ENCODE data around the gene FGFBP2. TPM values are rescaled to one million over a fixed set of nuclear protein-coding genes. Genes with fewer than 3 reads are reported as not detected.

The FGFBP2 gene
- polyA plus RNA-seq, 4 donors, result 3.8 TPM; not detected in 3

DNA sequence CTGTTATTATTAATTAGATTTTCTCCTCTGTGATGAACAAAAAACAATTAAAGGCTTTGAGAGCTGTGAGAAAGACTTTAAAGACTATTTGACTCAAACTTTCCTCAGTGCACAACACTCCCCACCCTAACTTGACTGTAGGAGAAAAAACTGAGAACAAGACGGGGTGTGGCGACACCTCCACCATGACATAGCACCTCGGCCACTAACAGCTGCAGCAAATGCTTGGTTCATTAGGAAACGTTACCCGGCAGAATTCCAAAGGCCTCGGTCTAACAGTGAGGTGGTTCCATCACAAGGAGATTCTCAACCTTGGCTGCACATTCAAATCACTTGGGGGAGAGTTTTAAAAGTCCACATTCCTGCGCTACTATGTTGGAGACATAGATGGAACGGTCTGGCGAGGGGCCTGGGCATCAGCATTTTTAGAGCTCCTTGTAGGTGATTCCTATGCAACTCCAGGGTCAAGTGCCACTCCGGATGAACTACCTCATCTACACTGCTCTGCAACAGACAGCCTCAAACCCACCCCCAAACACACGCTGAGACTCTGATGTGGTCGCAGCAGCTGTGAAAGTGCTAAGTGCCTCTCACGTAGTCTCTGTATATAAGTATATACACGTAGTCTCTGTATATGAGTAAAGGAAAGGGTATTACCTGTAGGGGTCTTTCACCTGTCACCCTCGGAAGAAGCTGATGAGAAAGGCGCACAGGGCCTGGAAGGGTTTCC, 1.0 kb downstream of the FGFBP2 start:
- 76 to 80% (median 77%) methylated on average over 16 of the region's 16 CpGs for WGBS, 3 donors
- Histone ChIP-seq H3K4me1 (ENCODE audit: control insufficient read depth in 3 of 3, insufficient read depth in 2 of 3, low read depth in 1 of 3, low read length in 2 of 3) (no peaks in the 10 kb centered on the region), H3K27me3 (ENCODE audit: control insufficient read depth in 3 of 3, insufficient read depth in 3 of 3, low read length in 3 of 3) (no peaks in the 10 kb centered on the region), H3K9me3 (ENCODE audit: control insufficient read depth in 2 of 2, insufficient read depth in 1 of 2, low read depth in 1 of 2, low read length in 1 of 2) (peaks cover 0 to 10% of the 10 kb centered on the region in 2 donors), H3K27ac (ENCODE audit: low read depth in 1 of 3, low read length in 2 of 3) (no peak overlapping the region), H3K4me3 (ENCODE audit: low read depth in 1 of 3, low read length in 3 of 3) (no peak overlapping the region), H3K36me3 (ENCODE audit: control insufficient read depth in 3 of 3, insufficient read depth in 2 of 3, low read depth in 1 of 3, low read length in 3 of 3) (no peaks in the 10 kb centered on the region)
- DNase-seq (no peak), FAIRE-seq (no peak)

- 81 to 86% (median 85%) methylated on average over 2 of the region's 2 CpGs for WGBS, 3 donors
- no peaks in the 10 kb centered on the region for H3K36me3 ChIP-seq (ENCODE audit: control insufficient read depth in 3 of 3, insufficient read depth in 2 of 3, low read depth in 1 of 3, low read length in 3 of 3)
Measured at GRCh38 chr4:15958562-15958961, 4.4 kb downstream of the FGFBP2 start.

DNA sequence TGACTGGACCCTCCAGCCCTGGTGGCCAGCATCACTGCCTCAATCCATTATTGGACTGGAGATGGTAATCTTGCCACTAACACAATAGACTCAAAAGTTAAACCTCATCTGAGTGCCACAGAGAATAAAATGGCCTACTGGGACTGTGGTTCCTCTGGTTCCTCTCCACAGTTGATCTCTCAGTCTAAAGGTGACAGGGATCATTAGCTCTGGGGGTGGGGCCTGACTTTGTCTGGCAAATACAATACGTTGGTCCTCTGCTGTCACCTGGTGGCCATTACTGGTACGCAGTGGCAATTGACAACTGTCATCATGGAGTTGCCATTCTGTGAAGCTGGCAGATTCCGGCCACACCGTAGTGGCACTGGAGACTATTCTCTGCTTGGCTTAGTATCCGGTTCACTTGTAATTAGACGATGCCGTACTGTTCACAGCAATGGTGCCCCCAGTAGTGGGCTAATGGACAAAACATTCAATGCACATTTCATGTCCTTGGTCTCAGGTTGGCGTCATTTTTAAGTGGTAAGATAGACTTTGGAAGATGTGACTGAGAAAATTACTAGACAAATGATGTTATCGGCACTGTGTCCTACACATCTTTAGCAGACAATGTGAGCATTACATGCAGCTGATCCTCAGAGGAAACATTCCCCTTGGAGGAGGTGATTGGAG, 6.7 kb downstream of the FGFBP2 start:
- Histone ChIP-seq H3K27ac (ENCODE audit: low read depth in 1 of 3, low read length in 2 of 3) (no peak overlapping the region), H3K4me3 (ENCODE audit: low read depth in 1 of 3, low read length in 3 of 3) (no peak overlapping the region), H3K9me3 (ENCODE audit: control insufficient read depth in 2 of 2, insufficient read depth in 1 of 2, low read depth in 1 of 2, low read length in 1 of 2) (peaks cover 0 to 16% of the 10 kb centered on the region in 2 donors), H3K4me1 (ENCODE audit: control insufficient read depth in 3 of 3, insufficient read depth in 2 of 3, low read depth in 1 of 3, low read length in 2 of 3) (no peaks in the 10 kb centered on the region), H3K27me3 (ENCODE audit: control insufficient read depth in 3 of 3, insufficient read depth in 3 of 3, low read length in 3 of 3) (no peaks in the 10 kb centered on the region), H3K36me3 (ENCODE audit: control insufficient read depth in 3 of 3, insufficient read depth in 2 of 3, low read depth in 1 of 3, low read length in 3 of 3) (no peaks in the 10 kb centered on the region)
- FAIRE-seq (no peak), DNase-seq (peak; percentile 73 to 92)
- 36 to 54% (median 40%) methylated on average over 9 of the region's 9 CpGs for WGBS, 3 donors

More at GRCh38 chr4:15958562-15958961, 4.4 kb downstream of the FGFBP2 start:
- no peak overlapping the region for H3K27ac ChIP-seq (ENCODE audit: low read depth in 1 of 3, low read length in 2 of 3)
- no peaks in the 10 kb centered on the region for H3K4me1 ChIP-seq (ENCODE audit: control insufficient read depth in 3 of 3, insufficient read depth in 2 of 3, low read depth in 1 of 3, low read length in 2 of 3)
- peaks cover 0 to 15% of the 10 kb centered on the region in 2 donors for H3K9me3 ChIP-seq (ENCODE audit: control insufficient read depth in 2 of 2, insufficient read depth in 1 of 2, low read depth in 1 of 2, low read length in 1 of 2)
- no peak for DNase-seq
- H3K4me3 ChIP-seq (ENCODE audit: low read depth in 1 of 3, low read length in 3 of 3), result no peak overlapping the region
- FAIRE-seq, result no peak
- no peaks in the 10 kb centered on the region for H3K27me3 ChIP-seq (ENCODE audit: control insufficient read depth in 3 of 3, insufficient read depth in 3 of 3, low read length in 3 of 3)

GRCh38 chr4:15955670-15956069, 7.3 kb downstream of the FGFBP2 start:
- whole genome bisulfite sequencing, 3 donors, result 87 to 93% (median 91%) methylated on average over 3 of the region's 3 CpGs
- DNase-seq (no peak), FAIRE-seq (no peak)
- no peak overlapping the region for H3K27ac ChIP-seq (ENCODE audit: low read depth in 1 of 3, low read length in 2 of 3)
- peaks cover 0 to 16% of the 10 kb centered on the region in 2 donors for H3K9me3 ChIP-seq (ENCODE audit: control insufficient read depth in 2 of 2, insufficient read depth in 1 of 2, low read depth in 1 of 2, low read length in 1 of 2)
- no peak overlapping the region for H3K4me3 ChIP-seq (ENCODE audit: low read depth in 1 of 3, low read length in 3 of 3)
- no peaks in the 10 kb centered on the region for H3K4me1 ChIP-seq (ENCODE audit: control insufficient read depth in 3 of 3, insufficient read depth in 2 of 3, low read depth in 1 of 3, low read length in 2 of 3)
- no peaks in the 10 kb centered on the region for H3K27me3 ChIP-seq (ENCODE audit: control insufficient read depth in 3 of 3, insufficient read depth in 3 of 3, low read length in 3 of 3)
- H3K36me3 ChIP-seq (ENCODE audit: control insufficient read depth in 3 of 3, insufficient read depth in 2 of 3, low read depth in 1 of 3, low read length in 3 of 3), result no peaks in the 10 kb centered on the region

DNA sequence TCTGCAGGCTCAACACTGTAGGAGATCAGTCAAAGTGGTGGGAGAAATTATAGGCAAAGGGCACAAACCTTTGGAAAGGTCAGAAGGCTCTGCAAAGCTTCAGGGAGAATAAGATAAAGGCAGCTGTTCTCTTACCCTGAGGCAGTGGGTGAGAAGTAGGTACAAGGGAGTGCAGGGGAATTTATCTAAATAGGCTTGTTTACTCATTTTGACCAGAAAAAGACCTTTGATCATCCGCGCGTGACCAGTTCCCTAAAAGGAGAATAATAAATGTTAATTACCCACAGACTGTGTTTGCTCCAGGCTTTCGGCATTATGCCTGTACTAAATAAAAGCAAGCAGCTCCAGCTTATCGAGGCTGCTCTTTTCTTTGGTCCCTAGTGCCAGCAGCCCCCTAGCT, 9.3 kb downstream of the FGFBP2 start:
- 16 to 62% (median 50%) methylated on average over 5 of the region's 5 CpGs for WGBS, 3 donors
- Histone ChIP-seq H3K4me3 (ENCODE audit: low read depth in 1 of 3, low read length in 3 of 3) (no peak overlapping the region), H3K27ac (ENCODE audit: low read depth in 1 of 3, low read length in 2 of 3) (no peak overlapping the region), H3K9me3 (ENCODE audit: control insufficient read depth in 2 of 2, insufficient read depth in 1 of 2, low read depth in 1 of 2, low read length in 1 of 2) (peaks cover 0 to 16% of the 10 kb centered on the region in 2 donors), H3K4me1 (ENCODE audit: control insufficient read depth in 3 of 3, insufficient read depth in 2 of 3, low read depth in 1 of 3, low read length in 2 of 3) (no peaks in the 10 kb centered on the region), H3K27me3 (ENCODE audit: control insufficient read depth in 3 of 3, insufficient read depth in 3 of 3, low read length in 3 of 3) (no peaks in the 10 kb centered on the region), H3K36me3 (ENCODE audit: control insufficient read depth in 3 of 3, insufficient read depth in 2 of 3, low read depth in 1 of 3, low read length in 3 of 3) (no peaks in the 10 kb centered on the region)
- FAIRE-seq (no peak), DNase-seq (no peak)

- Histone ChIP-seq H3K4me1 (ENCODE audit: control insufficient read depth in 3 of 3, insufficient read depth in 2 of 3, low read depth in 1 of 3, low read length in 2 of 3) (no peaks in the 10 kb centered on the region), H3K9me3 (ENCODE audit: control insufficient read depth in 2 of 2, insufficient read depth in 1 of 2, low read depth in 1 of 2, low read length in 1 of 2) (peaks cover 0 to 16% of the 10 kb centered on the region in 2 donors), H3K27ac (ENCODE audit: low read depth in 1 of 3, low read length in 2 of 3) (no peak overlapping the region), H3K36me3 (ENCODE audit: control insufficient read depth in 3 of 3, insufficient read depth in 2 of 3, low read depth in 1 of 3, low read length in 3 of 3) (no peaks in the 10 kb centered on the region), H3K27me3 (ENCODE audit: control insufficient read depth in 3 of 3, insufficient read depth in 3 of 3, low read length in 3 of 3) (no peaks in the 10 kb centered on the region), H3K4me3 (ENCODE audit: low read depth in 1 of 3, low read length in 3 of 3) (no peak overlapping the region)
- DNase-seq, result no peak
- FAIRE-seq, result no peak
Measured at GRCh38 chr4:15951781-15952180, 11.2 kb downstream of the FGFBP2 start.

DNA sequence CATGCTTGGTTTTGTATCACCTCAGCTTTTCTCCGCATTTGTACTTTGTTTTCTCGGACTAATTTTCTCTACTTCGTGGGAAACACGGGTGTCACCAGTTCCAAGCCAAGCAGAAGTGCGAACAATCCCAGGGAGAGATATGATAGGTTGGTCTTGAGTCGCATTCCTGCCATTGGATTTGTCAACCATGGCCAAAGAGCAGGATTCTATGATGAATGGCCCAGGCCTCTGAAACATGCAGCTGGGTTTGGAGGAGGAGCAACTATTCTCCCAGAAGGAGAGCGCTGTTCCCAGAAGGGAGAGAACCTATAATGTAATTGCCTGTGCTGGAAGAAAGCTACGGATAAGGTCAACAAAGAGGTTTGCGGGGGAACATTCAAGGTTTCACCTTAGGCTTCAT, 14.1 kb downstream of the FGFBP2 start:
- Histone ChIP-seq H3K4me3 (ENCODE audit: low read depth in 1 of 3, low read length in 3 of 3) (no peak overlapping the region), H3K9me3 (ENCODE audit: control insufficient read depth in 2 of 2, insufficient read depth in 1 of 2, low read depth in 1 of 2, low read length in 1 of 2) (peaks cover 0 to 3% of the 10 kb centered on the region in 2 donors), H3K27me3 (ENCODE audit: control insufficient read depth in 3 of 3, insufficient read depth in 3 of 3, low read length in 3 of 3) (no peaks in the 10 kb centered on the region), H3K27ac (ENCODE audit: low read depth in 1 of 3, low read length in 2 of 3) (no peak overlapping the region), H3K4me1 (ENCODE audit: control insufficient read depth in 3 of 3, insufficient read depth in 2 of 3, low read depth in 1 of 3, low read length in 2 of 3) (no peaks in the 10 kb centered on the region), H3K36me3 (ENCODE audit: control insufficient read depth in 3 of 3, insufficient read depth in 2 of 3, low read depth in 1 of 3, low read length in 3 of 3) (no peaks in the 10 kb centered on the region)
- WGBS, 3 donors, result 79 to 89% (median 89%) methylated on average over 9 of the region's 9 CpGs
- DNase-seq (no peak), FAIRE-seq (no peak)

- DNase-seq, result no peak
- Histone ChIP-seq H3K4me3 (ENCODE audit: low read depth in 1 of 3, low read length in 3 of 3) (no peak overlapping the region), H3K9me3 (ENCODE audit: control insufficient read depth in 2 of 2, insufficient read depth in 1 of 2, low read depth in 1 of 2, low read length in 1 of 2) (no peaks in the 10 kb centered on the region), H3K36me3 (ENCODE audit: control insufficient read depth in 3 of 3, insufficient read depth in 2 of 3, low read depth in 1 of 3, low read length in 3 of 3) (no peaks in the 10 kb centered on the region), H3K4me1 (ENCODE audit: control insufficient read depth in 3 of 3, insufficient read depth in 2 of 3, low read depth in 1 of 3, low read length in 2 of 3) (no peaks in the 10 kb centered on the region), H3K27ac (ENCODE audit: low read depth in 1 of 3, low read length in 2 of 3) (no peak overlapping the region), H3K27me3 (ENCODE audit: control insufficient read depth in 3 of 3, insufficient read depth in 3 of 3, low read length in 3 of 3) (no peaks in the 10 kb centered on the region)
- FAIRE-seq, result no peak
- WGBS, 3 donors, result 83 to 89% (median 88%) methylated on average over 8 of the region's 8 CpGs
Measured at GRCh38 chr4:15947684-15948083, 15.3 kb downstream of the FGFBP2 start.
